Liver (tissue), 9 donors: Measurements from ENCODE around the gene ZKSCAN5. TPM values are rescaled to one million over a fixed set of nuclear protein-coding genes. Genes with fewer than 3 reads are reported as not detected.

ENCODE experiments used
- DNase-seq: peaks from one replicate; pipeline ENCODE4 v3.0.0-alpha.2; 2017; ENCODE audit warnings: low spot score
- H3K27ac ChIP-seq, 2 donors: one replicate each; pipeline ENCODE4 v1.7.0; 2013; ENCODE audit warnings: inconsistent platforms in 2 of 2, low read length in 2 of 2, control low read depth in 1 of 2, low read depth in 1 of 2, mild to moderate bottlenecking in 1 of 2
- H3K27me3 ChIP-seq, 4 donors: one replicate each; pipeline versions ENCODE4 v1.6.1 to v1.7.0; 2013; ENCODE audit warnings: low read length in 3 of 4, inconsistent platforms in 1 of 4, mild to moderate bottlenecking in 1 of 4, moderate library complexity in 1 of 4; ENCODE audit not compliant: control insufficient read depth in 4 of 4, insufficient read depth in 4 of 4
- H3K36me3 ChIP-seq, 4 donors: one replicate each; pipeline versions ENCODE4 v1.6.1 to v1.7.0; 2013; ENCODE audit warnings: low read length in 3 of 4, mild to moderate bottlenecking in 3 of 4, low read depth in 1 of 4, moderate library complexity in 1 of 4; ENCODE audit not compliant: control insufficient read depth in 4 of 4, insufficient read depth in 3 of 4
- H3K4me1 ChIP-seq, 4 donors: one replicate each; pipeline versions ENCODE4 v1.6.1 to v1.7.0; 2013; ENCODE audit warnings: low read length in 3 of 4, mild to moderate bottlenecking in 3 of 4, moderate library complexity in 1 of 4; ENCODE audit not compliant: control insufficient read depth in 4 of 4, insufficient read depth in 4 of 4
- H3K4me3 ChIP-seq, 3 donors: one replicate each; pipeline versions ENCODE4 v1.6.1 to v1.7.0; 2013; ENCODE audit warnings: low read length in 3 of 3, control low read depth in 1 of 3, low read depth in 1 of 3, mild to moderate bottlenecking in 1 of 3
- H3K9ac ChIP-seq, 2 donors: one replicate each; pipeline ENCODE4 v1.7.0; 2013; ENCODE audit warnings: low read length in 2 of 2, mild to moderate bottlenecking in 2 of 2, moderate library complexity in 2 of 2, control low read depth in 1 of 2, low read depth in 1 of 2
- H3K9me3 ChIP-seq, 4 donors: one replicate each; pipeline versions ENCODE4 v1.6.1 to v1.7.0; 2013; ENCODE audit warnings: low read length in 3 of 4; ENCODE audit not compliant: control insufficient read depth in 4 of 4
- ATF3 ChIP-seq: IDR thresholded peaks from 2 replicates; pipeline ENCODE4 v1.6.1; 2016; ENCODE audit warnings: antibody characterized with exemption
- CTCF ChIP-seq: fragments of 150-350 bp; IDR thresholded peaks from 2 replicates; pipeline ENCODE4 v1.5.1; 2017; ENCODE audit warnings: improper control_type of control experiment, low read depth, low read length; ENCODE audit not compliant: missing input control
- EGR1 ChIP-seq, 2 donors: IDR thresholded peaks; 2 replicates each; pipeline ENCODE4 v1.6.1; 2016 to 2018; ENCODE audit warnings: antibody characterized with exemption in 2 of 2, low read depth in 2 of 2
- FOXA1 ChIP-seq: IDR thresholded peaks from 2 replicates; pipeline ENCODE4 v1.6.1; 2016; ENCODE audit warnings: antibody characterized with exemption
- FOXA2 ChIP-seq: IDR thresholded peaks from 2 replicates; pipeline ENCODE4 v1.6.1; 2016; ENCODE audit warnings: antibody characterized with exemption
- GABPA ChIP-seq, 2 donors: IDR thresholded peaks in 1 of 2; conservative IDR thresholded peaks in 1 of 2; 2 replicates each; pipeline ENCODE4 v1.6.1; 2016; ENCODE audit warnings: antibody characterized with exemption in 2 of 2, mild to moderate bottlenecking in 1 of 2, moderate library complexity in 1 of 2
- HNF4A ChIP-seq, 2 donors: conservative IDR thresholded peaks; 2 replicates each; pipeline ENCODE4 v1.6.1; 2016; ENCODE audit warnings: antibody characterized with exemption in 2 of 2, mild to moderate bottlenecking in 2 of 2
- HNF4G ChIP-seq: IDR thresholded peaks from 2 replicates; pipeline ENCODE4 v1.6.1; 2016; ENCODE audit warnings: antibody characterized with exemption
- JUND ChIP-seq, 2 donors: IDR thresholded peaks; 2 replicates each; pipeline ENCODE4 v1.6.1; 2016; ENCODE audit warnings: antibody characterized with exemption in 2 of 2
- MAX ChIP-seq: IDR thresholded peaks from 2 replicates; pipeline ENCODE4 v1.6.1; 2016; ENCODE audit warnings: antibody characterized with exemption
- NR2F2 ChIP-seq: IDR thresholded peaks from 2 replicates; pipeline ENCODE4 v1.6.1; 2016; ENCODE audit warnings: antibody characterized with exemption
- RAD21 ChIP-seq, 2 donors: IDR thresholded peaks; 2 replicates each; pipeline ENCODE4 v1.6.1; 2016; ENCODE audit warnings: antibody characterized with exemption in 2 of 2, mild to moderate bottlenecking in 2 of 2
- REST ChIP-seq: IDR thresholded peaks from 2 replicates; pipeline ENCODE4 v1.6.1; 2016; ENCODE audit warnings: antibody characterized with exemption, mild to moderate bottlenecking
- RXRA ChIP-seq, 2 donors: IDR thresholded peaks; 2 replicates each; pipeline ENCODE4 v1.6.1; 2017 to 2018; ENCODE audit warnings: antibody characterized with exemption in 2 of 2, mild to moderate bottlenecking in 1 of 2
- SP1 ChIP-seq: IDR thresholded peaks from 2 replicates; pipeline ENCODE4 v1.6.1; 2018; ENCODE audit warnings: antibody characterized with exemption, mild to moderate bottlenecking
- TAF1 ChIP-seq: conservative IDR thresholded peaks from 2 replicates; pipeline ENCODE4 v1.6.1; 2016; ENCODE audit warnings: antibody characterized with exemption, mild to moderate bottlenecking
- YY1 ChIP-seq: IDR thresholded peaks from 2 replicates; pipeline ENCODE4 v1.6.1; 2016; ENCODE audit warnings: antibody characterized with exemption, mild to moderate bottlenecking
- ZBTB33 ChIP-seq: IDR thresholded peaks from 2 replicates; pipeline ENCODE4 v1.6.1; 2016; ENCODE audit warnings: antibody characterized with exemption
- WGBS: extraction: QIAGEN DNeasy Blood & Tissue Kit; methylation state at CpG from one replicate; pipeline ENCODE4 v1.1.7; 2013; 5-methylcytosine and 5-hydroxymethylcytosine counted together
- polyA plus RNA-seq, 2 donors: library from polyadenylated mRNA; stranded (reverse) in 1 of 2; unstranded in 1 of 2; fragments of 200-250 nt in 1 of 2; fragments of >200 nt in 1 of 2; fragmentation: Nextera tagmentation in 1 of 2; extraction: Ambion mirVana in 1 of 2; gene quantifications; one replicate each; pipeline versions ENCODE4 v1.2.1 to v1.2.3, GENCODE V29; 2013 to 2015
- total RNA-seq, 2 donors: library from RNA; depleted of rRNA; stranded (reverse); fragments of >200 nt; gene quantifications; one replicate each; pipeline ENCODE4 v1.2.3, GENCODE V29; 2014
- donor health status: healthy.
- donor health status: healthy.
- donor health status: healthy.
- donor health status: healthy.
- donor health status: healthy.

Gene ZKSCAN5
- total and polyA plus RNA-seq, 4 donors = 1.7 to 5.4 (median 3.4) TPM

GRCh38 chr7:99499371-99499720 is 5.1 kb upstream of the ZKSCAN5 start:
- Histone ChIP-seq H3K9me3 (peaks cover 0 to 3% (median 2%) of the 10 kb centered on the region in 4 donors), H3K4me3 (peak overlapping the region; percentile 75 to 97 (median 94)), H3K27ac (peak overlapping the region; percentile 90), H3K27me3 (no peaks in the 10 kb centered on the region), H3K4me1 (peaks cover 9 to 25% (median 20%) of the 10 kb centered on the region in 4 donors), H3K36me3 (peaks cover 4 to 13% (median 7%) of the 10 kb centered on the region in 4 donors), H3K9ac (peak overlapping the region; percentile 83 to 87)
- no peak for DNase-seq
- 2% methylated on average over 14 of the region's 14 CpGs for WGBS
- TF ChIP-seq FOXA2 = no peak
- no peak for TF ChIP-seq JUND (IDR thresholded peaks at IDR 0.05)
- TF ChIP-seq HNF4A (conservative IDR thresholded peaks at IDR 0.05) = no peak
- TF ChIP-seq YY1 = no peak

- under 1% methylated on average over 68 of the region's 68 CpGs for WGBS
- H3K36me3 ChIP-seq = peaks cover 3 to 9% (median 5%) of the 10 kb centered on the region in 4 donors
- H3K4me1 ChIP-seq = peaks cover 9 to 25% (median 20%) of the 10 kb centered on the region in 4 donors
- TF ChIP-seq REST (peak; percentile 65), GABPA (IDR thresholded peaks at IDR 0.05 in 1 of 2, conservative IDR thresholded peaks at IDR 0.05 in 1 of 2) (peak; percentile 97 to 99), EGR1 (IDR thresholded peaks at IDR 0.05; ENCODE audit: low read depth in 2 of 2) (peak; percentile 12 to 62), JUND (IDR thresholded peaks at IDR 0.05) (no peak), FOXA2 (no peak), ATF3 (peak; percentile 8), HNF4A (conservative IDR thresholded peaks at IDR 0.05) (peak in 1 of 2 donors; percentile 18), NR2F2 (peak; percentile 66), ZBTB33 (peak; percentile 52), SP1 (peak; percentile 39), RXRA (IDR thresholded peaks at IDR 0.05) (peak; percentile 50 to 52), MAX (peak; percentile 76), TAF1 (peak; percentile 62), HNF4G (no peak), CTCF (no peak), RAD21 (IDR thresholded peaks at IDR 0.05) (peak; percentile 31 to 53), FOXA1 (no peak), YY1 (peak; percentile 41)
- no peaks in the 10 kb centered on the region for H3K27me3 ChIP-seq
- H3K27ac ChIP-seq = peak within 1 kb of the TSS; percentile 90
- no peaks in the 10 kb centered on the region for H3K9me3 ChIP-seq
- peak within 1 kb of the TSS; percentile 83 to 87 for H3K9ac ChIP-seq
- H3K4me3 ChIP-seq = peak within 1 kb of the TSS; percentile 75 to 97 (median 94)
- peak; percentile 89 for DNase-seq
Observed at GRCh38 chr7:99499721-99500636, 4.5 kb upstream of the ZKSCAN5 start, which contains the start of gene ZNF394. ZNF394 (minus strand) TSS chr7:99500281; CDS start chr7:99500093, 188 bp downstream.
